ENCODE results near the gene TGFB3.
A peak's percentile ranks its signal among the peaks of the same experiment; 100 is the strongest.

Gene TGFB3

DNA sequence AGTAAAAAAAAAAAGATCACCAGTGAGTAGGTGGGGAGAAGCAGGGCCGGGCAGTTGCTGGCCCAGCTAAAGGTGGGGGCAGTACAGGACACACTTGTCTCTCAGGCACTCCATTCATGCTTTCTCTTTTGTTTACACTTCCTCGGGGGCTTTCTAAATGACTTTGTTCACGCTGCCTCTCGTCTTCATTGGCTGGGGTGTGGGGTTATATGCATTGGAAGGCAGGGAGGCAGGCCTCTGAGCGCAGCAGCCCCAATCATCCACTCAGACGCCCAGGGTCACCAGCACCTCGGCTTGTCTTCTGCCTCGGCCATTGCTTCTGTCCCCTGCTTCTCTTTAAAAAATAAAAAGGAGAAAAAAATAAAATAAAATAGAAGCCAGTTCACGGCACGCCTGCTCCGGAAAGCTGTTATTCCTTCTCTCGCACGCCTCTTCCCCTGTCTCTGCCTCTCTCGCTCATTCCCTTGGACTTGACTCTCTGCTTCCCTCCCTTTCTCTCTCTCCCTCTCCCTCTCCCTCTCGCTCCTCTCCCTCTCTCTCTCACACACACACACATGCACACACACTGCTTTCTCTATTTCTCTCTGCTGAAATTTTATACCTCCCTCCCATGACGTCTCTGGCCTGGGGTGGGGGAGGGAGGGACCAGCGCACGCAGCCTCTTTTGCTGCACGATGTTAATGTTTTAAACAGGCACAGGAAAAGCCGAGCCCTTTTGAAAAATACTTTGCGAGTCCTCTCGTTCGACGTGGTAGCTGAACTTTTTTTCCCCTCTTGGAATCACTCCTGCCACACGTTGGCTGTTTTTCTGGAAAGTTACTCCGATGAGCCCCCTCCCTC lies at the start of gene TGFB3:
TGFB3 (minus strand) TSS at position 570 of the 840 bp plus-strand sequence. CDS start 1,102 bp downstream, outside the sequence.
- Histone ChIP-seq H2AFZ (ENCODE audit: low read length) (peak within 1 kb of the TSS; percentile 67), H3K79me2 (ENCODE audit: low read length) (no peaks in the 10 kb centered on the region), H3K36me3 (replicated peaks; ENCODE audit: insufficient read depth, low read length) (no peaks in the 10 kb centered on the region), H3K9me3 (replicated peaks; ENCODE audit: insufficient read depth, low read length) (no peaks in the 10 kb centered on the region), H3F3A (ENCODE audit: insufficient read depth, low read length) (no peaks in the 10 kb centered on the region), H4K20me1 (ENCODE audit: insufficient read depth, low read length) (no peaks in the 10 kb centered on the region), H3K4me3 (ENCODE audit: low read length) (peak within 1 kb of the TSS; percentile 66), H3K27ac (ENCODE audit: low read length) (peak within 1 kb of the TSS; percentile 42; the same call in 1 of the 2 replicates), H3K9ac (ENCODE audit: low read length) (peak within 1 kb of the TSS; percentile 62), H3K4me1 (ENCODE audit: low read length) (peaks cover 3% of the 10 kb centered on the region; the same call in 1 of the 2 replicates), H3K4me2 (ENCODE audit: low read depth, low read length) (peak within 1 kb of the TSS; percentile 54; the same call in 1 of the 2 replicates), H3K27me3 (replicated peaks; ENCODE audit: insufficient read depth, low read length) (no peaks in the 10 kb centered on the region), H3K9me2 (replicated peaks; ENCODE audit: insufficient read depth, low read length) (no peaks in the 10 kb centered on the region)
- DNase-seq, result peak; percentile 49
- TF ChIP-seq EZH2 (optimal IDR thresholded peaks at IDR 0.05; ENCODE audit: low read depth, low read length), result no peak
- TF ChIP-seq, protein P1, sequence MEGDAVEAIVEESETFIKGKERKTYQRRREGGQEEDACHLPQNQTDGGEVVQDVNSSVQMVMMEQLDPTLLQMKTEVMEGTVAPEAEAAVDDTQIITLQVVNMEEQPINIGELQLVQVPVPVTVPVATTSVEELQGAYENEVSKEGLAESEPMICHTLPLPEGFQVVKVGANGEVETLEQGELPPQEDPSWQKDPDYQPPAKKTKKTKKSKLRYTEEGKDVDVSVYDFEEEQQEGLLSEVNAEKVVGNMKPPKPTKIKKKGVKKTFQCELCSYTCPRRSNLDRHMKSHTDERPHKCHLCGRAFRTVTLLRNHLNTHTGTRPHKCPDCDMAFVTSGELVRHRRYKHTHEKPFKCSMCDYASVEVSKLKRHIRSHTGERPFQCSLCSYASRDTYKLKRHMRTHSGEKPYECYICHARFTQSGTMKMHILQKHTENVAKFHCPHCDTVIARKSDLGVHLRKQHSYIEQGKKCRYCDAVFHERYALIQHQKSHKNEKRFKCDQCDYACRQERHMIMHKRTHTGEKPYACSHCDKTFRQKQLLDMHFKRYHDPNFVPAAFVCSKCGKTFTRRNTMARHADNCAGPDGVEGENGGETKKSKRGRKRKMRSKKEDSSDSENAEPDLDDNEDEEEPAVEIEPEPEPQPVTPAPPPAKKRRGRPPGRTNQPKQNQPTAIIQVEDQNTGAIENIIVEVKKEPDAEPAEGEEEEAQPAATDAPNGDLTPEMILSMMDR (IDR thresholded peaks at IDR 0.05; ENCODE audit: low read length), result no peak

DNA sequence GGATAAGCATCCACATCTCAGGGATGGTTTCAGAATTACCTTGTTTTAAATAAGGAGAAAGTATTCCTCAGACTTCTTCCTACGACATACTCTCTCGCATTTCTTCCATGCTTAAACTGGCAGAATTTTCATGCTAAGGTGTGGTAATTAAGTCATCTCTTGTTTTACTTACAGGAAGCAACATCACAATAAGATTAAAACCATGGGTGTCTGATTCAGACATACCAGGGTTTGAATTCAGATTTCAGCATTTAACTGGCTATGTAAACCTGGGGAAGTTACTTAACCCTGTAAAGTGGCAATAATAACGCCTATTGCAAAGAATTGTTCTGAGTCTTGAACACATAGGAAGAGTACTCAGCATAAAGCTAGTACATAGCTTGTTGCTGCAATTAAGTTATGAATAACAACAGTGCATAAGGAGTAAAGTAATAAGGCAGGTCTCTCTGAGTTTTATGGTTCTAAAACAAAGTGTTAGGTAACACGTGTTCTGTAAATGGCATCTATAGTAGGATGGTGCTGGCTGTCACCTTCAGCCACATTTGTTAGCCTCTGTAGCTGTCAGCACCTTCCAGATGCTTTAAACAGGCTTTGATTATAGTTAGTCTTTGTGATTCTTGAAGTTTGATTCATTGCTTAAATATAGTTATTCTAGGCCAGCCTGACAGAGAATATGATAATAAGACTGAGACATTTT lies 42.6 kb upstream of the TGFB3 start:
- Histone ChIP-seq H3K4me3 (ENCODE audit: low read length) (no peak overlapping the region; the same call in 1 of the 2 replicates), H3K36me3 (replicated peaks; ENCODE audit: insufficient read depth, low read length) (no peaks in the 10 kb centered on the region), H2AFZ (ENCODE audit: low read length) (peak overlapping the region; percentile 45; the same call in 1 of the 2 replicates), H4K20me1 (ENCODE audit: insufficient read depth, low read length) (no peaks in the 10 kb centered on the region), H3K4me1 (ENCODE audit: low read length) (0 out of 2 replicates have a peak, but pooled peaks cover 5% of the 10 kb centered on the region), H3K27me3 (replicated peaks; ENCODE audit: insufficient read depth, low read length) (no peaks in the 10 kb centered on the region), H3K9ac (ENCODE audit: low read length) (no peak overlapping the region), H3K27ac (ENCODE audit: low read length) (peak overlapping the region; percentile 21; the same call in 1 of the 2 replicates), H3K79me2 (ENCODE audit: low read length) (no peaks in the 10 kb centered on the region), H3F3A (ENCODE audit: insufficient read depth, low read length) (no peaks in the 10 kb centered on the region), H3K9me2 (replicated peaks; ENCODE audit: insufficient read depth, low read length) (no peaks in the 10 kb centered on the region), H3K4me2 (ENCODE audit: low read depth, low read length) (peak overlapping the region; percentile 68), H3K9me3 (replicated peaks; ENCODE audit: insufficient read depth, low read length) (no peaks in the 10 kb centered on the region)
- DNase-seq, result peak; percentile 5
- TF ChIP-seq EZH2 (optimal IDR thresholded peaks at IDR 0.05; ENCODE audit: low read depth, low read length) (no peak), EZH2phosphoT487 (IDR thresholded peaks at IDR 0.05; ENCODE audit: low read length) (no peak)
- TF ChIP-seq, protein P1 (IDR thresholded peaks at IDR 0.05; ENCODE audit: low read length), result no peak

DNA sequence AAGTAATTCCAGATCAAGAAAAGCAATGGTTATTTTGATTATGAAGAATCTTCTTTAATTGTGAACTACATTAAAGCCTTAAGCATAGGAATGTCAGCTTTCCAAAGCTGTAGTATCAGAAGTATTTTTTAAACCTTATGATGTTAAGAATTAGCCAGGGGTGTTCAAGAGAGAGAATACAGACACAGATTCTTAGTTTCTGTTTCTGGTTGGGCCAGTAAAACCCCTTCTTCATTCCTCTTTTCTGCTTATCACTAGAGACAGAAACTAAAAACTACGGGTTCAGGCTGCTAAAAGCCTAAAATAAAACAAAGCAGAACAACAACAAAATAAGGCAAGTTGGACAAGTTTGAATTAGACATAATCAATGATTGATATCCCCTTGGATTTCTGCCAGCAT lies 42.0 kb upstream of the TGFB3 start:
- H3K9ac ChIP-seq (ENCODE audit: low read length), result no peak overlapping the region

More for the DNA sequence above, 42.0 kb upstream of the TGFB3 start:
- DNase-seq, result peak; percentile 10
- Histone ChIP-seq H3K4me1 (ENCODE audit: low read length) (0 out of 2 replicates have a peak, but pooled peaks cover 5% of the 10 kb centered on the region), H3K9me3 (replicated peaks; ENCODE audit: insufficient read depth, low read length) (no peaks in the 10 kb centered on the region), H4K20me1 (ENCODE audit: insufficient read depth, low read length) (no peaks in the 10 kb centered on the region), H3K79me2 (ENCODE audit: low read length) (no peaks in the 10 kb centered on the region), H3K36me3 (replicated peaks; ENCODE audit: insufficient read depth, low read length) (no peaks in the 10 kb centered on the region), H3K4me3 (ENCODE audit: low read length) (no peak overlapping the region; the same call in 1 of the 2 replicates), H3F3A (ENCODE audit: insufficient read depth, low read length) (no peaks in the 10 kb centered on the region), H3K27ac (ENCODE audit: low read length) (peak overlapping the region; percentile 21; the same call in 1 of the 2 replicates), H3K4me2 (ENCODE audit: low read depth, low read length) (peak overlapping the region; percentile 68), H3K27me3 (replicated peaks; ENCODE audit: insufficient read depth, low read length) (no peaks in the 10 kb centered on the region), H2AFZ (ENCODE audit: low read length) (peak overlapping the region; percentile 45; the same call in 1 of the 2 replicates), H3K9me2 (replicated peaks; ENCODE audit: insufficient read depth, low read length) (no peaks in the 10 kb centered on the region)
- TF ChIP-seq EZH2 (optimal IDR thresholded peaks at IDR 0.05; ENCODE audit: low read depth, low read length) (no peak), EZH2phosphoT487 (IDR thresholded peaks at IDR 0.05; ENCODE audit: low read length) (no peak)
- TF ChIP-seq, protein P1 (IDR thresholded peaks at IDR 0.05; ENCODE audit: low read length), result no peak
